HL-60 (cell line): Measurements from ENCODE around the gene MYOCD.

Experiments used
- DNase-seq, 2 experiments: peaks; one replicate each; pipeline ENCODE4 v3.0.0-alpha.2; 2010 to 2020; ENCODE audit warnings: low read depth in 1 of 2, low spot score in 1 of 2
- H3K27ac ChIP-seq: fragments of 250-450 bp; sonication (Bioruptor Pico); replicated peaks from 2 replicates; pipeline ENCODE4 v1.5.1; 2020; ENCODE audit warnings: mild to moderate bottlenecking, moderate library complexity
- H3K27me3 ChIP-seq: fragments of 250-450 bp; sonication (Bioruptor Pico); 2 replicates; pipeline ENCODE4 v1.5.1; 2021; ENCODE audit warnings: mild to moderate bottlenecking, moderate library complexity; ENCODE audit not compliant: insufficient read depth, poor library complexity, severe bottlenecking
- H3K4me3 ChIP-seq: replicated peaks from 2 replicates; pipeline ENCODE4 v1.5.1; 2011; ENCODE audit warnings: mild to moderate bottlenecking, control low read depth, low read length; ENCODE audit not compliant: insufficient read depth
- CTCF ChIP-seq: IDR thresholded peaks from one replicate; pipeline ENCODE4 v1.5.1; 2011; ENCODE audit warnings: low read length, control low read depth, inconsistent platforms; ENCODE audit not compliant: insufficient read depth
- GABPA ChIP-seq: IDR thresholded peaks from 2 replicates; pipeline ENCODE4 v1.6.1; 2012; ENCODE audit warnings: low read depth
- POLR2AphosphoS5 ChIP-seq: IDR thresholded peaks from 2 replicates; pipeline ENCODE4 v1.6.1; 2012; ENCODE audit warnings: low read depth
- SPI1 ChIP-seq: IDR thresholded peaks from 2 replicates; pipeline ENCODE4 v1.6.1; 2012; ENCODE audit warnings: low read depth, mild to moderate bottlenecking, borderline replicate concordance
- TF ChIP-seq, protein P1 (sequence below): IDR thresholded peaks from 2 replicates; pipeline ENCODE4 v1.6.1; 2012; ENCODE audit warnings: low read depth; ENCODE audit not compliant: insufficient replicate concordance

MYOCD gene

DNA sequence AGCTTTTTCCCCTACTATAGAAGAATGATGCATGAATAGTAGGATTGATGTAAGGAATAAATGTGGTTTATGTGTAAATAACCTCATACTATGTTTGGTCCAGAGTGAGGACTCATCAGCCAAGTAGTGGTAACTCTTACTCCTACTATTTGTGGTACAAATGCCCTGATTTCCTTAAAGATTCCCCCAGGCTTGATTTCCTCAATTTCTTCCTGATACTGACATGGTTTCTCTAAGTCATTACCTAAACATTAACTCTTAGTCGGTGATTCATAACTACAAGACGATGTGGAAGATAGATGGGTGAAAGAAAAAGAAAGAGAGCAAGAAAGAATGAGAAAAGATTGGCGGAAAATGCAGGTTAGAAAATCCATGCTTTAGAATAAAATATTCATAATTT lies 17.2 kb upstream of the MYOCD start:
- TF ChIP-seq, protein P1, sequence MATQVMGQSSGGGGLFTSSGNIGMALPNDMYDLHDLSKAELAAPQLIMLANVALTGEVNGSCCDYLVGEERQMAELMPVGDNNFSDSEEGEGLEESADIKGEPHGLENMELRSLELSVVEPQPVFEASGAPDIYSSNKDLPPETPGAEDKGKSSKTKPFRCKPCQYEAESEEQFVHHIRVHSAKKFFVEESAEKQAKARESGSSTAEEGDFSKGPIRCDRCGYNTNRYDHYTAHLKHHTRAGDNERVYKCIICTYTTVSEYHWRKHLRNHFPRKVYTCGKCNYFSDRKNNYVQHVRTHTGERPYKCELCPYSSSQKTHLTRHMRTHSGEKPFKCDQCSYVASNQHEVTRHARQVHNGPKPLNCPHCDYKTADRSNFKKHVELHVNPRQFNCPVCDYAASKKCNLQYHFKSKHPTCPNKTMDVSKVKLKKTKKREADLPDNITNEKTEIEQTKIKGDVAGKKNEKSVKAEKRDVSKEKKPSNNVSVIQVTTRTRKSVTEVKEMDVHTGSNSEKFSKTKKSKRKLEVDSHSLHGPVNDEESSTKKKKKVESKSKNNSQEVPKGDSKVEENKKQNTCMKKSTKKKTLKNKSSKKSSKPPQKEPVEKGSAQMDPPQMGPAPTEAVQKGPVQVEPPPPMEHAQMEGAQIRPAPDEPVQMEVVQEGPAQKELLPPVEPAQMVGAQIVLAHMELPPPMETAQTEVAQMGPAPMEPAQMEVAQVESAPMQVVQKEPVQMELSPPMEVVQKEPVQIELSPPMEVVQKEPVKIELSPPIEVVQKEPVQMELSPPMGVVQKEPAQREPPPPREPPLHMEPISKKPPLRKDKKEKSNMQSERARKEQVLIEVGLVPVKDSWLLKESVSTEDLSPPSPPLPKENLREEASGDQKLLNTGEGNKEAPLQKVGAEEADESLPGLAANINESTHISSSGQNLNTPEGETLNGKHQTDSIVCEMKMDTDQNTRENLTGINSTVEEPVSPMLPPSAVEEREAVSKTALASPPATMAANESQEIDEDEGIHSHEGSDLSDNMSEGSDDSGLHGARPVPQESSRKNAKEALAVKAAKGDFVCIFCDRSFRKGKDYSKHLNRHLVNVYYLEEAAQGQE = no peak
- TF ChIP-seq GABPA = no peak
- no peak for TF ChIP-seq SPI1
- TF ChIP-seq POLR2AphosphoS5 = no peak
- TF ChIP-seq CTCF = no peak
- no peak for DNase-seq
- no peak overlapping the region for H3K4me3 ChIP-seq
- no peak overlapping the region for H3K27ac ChIP-seq
- H3K27me3 ChIP-seq = no peaks in the 10 kb centered on the region

- Histone ChIP-seq H3K27me3 (no peaks in the 10 kb centered on the region), H3K27ac (no peak overlapping the region), H3K4me3 (no peak overlapping the region)
- no peak for TF ChIP-seq CTCF
- no peak for TF ChIP-seq POLR2AphosphoS5
- TF ChIP-seq, protein P1 = no peak
- no peak for TF ChIP-seq GABPA
- no peak for TF ChIP-seq SPI1
- DNase-seq = no peak
Measured at GRCh38 chr17:12655936-12656335, 9.8 kb upstream of the MYOCD start.

GRCh38 chr17:12656354-12656753 lies 9.3 kb upstream of the MYOCD start:
- no peak overlapping the region for H3K27ac ChIP-seq
- TF ChIP-seq POLR2AphosphoS5 (no peak), SPI1 (no peak), CTCF (no peak), GABPA (no peak)
- TF ChIP-seq, protein P1 = no peak

More at GRCh38 chr17:12656354-12656753, 9.3 kb upstream of the MYOCD start:
- DNase-seq = no peak
- Histone ChIP-seq H3K27me3 (no peaks in the 10 kb centered on the region), H3K4me3 (no peak overlapping the region)
